KBM-7 (cell line): ENCODE measurements around the gene DEFB131B.
"Not testable (repeated sequence)": the region's sequence is repeated elsewhere in the genome, so short reads cannot be mapped to it uniquely, and the experiment has no call there.

Source experiments
- DNase-seq: peaks from one replicate; pipeline ENCODE4 v3.0.0-alpha.2; 2015
- in situ Hi-C: fragments of 300-500 bp; cut with MboI; formaldehyde crosslinking; loops from 2 replicates; pipeline ENCODE4 v1.14.3; 2020; ENCODE audit warnings: low sequenced_read_pairs, low pct_unique_long_range_greater_than_20kb, mixed read lengths

DEFB131B gene

DNA sequence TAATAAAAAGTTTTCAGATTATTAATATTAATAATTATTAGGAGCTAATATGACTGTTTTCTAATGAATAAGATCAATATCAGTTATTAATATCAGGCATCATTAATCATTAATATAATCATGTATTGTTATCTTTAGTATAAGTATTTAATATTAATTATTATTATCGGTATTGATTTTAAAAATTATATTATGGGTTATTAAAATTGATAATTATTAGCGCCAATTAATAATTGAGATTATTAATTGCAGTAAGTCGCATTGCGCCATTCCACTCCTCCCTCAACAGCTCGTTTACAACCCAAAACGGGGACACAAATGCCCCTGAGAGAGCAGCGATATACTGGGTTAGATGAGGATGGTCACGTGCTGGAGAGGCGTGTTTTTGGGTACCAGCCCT, 30.0 kb downstream of the DEFB131B start:
- DNase-seq, result no peak
- in situ Hi-C loops, result no loop called here

DNA sequence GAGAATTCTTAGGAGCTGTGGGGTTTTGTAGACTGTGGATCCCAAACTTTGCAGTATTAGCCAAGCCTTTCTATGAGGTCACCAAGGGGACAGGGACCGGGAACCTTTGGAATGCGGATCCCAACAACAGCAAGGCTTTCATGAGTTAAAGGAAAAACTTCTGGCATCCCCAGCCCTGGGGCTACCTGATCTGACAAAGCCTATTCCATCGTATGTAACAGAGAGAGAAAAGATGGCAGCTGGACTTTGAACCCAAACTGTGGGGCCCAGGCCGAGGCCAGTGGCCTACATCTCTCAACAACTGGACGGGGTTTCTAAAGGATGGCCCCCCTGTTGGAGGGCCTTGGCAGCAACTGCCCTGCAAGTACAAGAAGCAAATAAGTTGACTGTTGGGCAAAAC, 32.5 kb downstream of the DEFB131B start:
- DNase-seq, in situ Hi-C loops: not testable (repeated sequence)

DNA sequence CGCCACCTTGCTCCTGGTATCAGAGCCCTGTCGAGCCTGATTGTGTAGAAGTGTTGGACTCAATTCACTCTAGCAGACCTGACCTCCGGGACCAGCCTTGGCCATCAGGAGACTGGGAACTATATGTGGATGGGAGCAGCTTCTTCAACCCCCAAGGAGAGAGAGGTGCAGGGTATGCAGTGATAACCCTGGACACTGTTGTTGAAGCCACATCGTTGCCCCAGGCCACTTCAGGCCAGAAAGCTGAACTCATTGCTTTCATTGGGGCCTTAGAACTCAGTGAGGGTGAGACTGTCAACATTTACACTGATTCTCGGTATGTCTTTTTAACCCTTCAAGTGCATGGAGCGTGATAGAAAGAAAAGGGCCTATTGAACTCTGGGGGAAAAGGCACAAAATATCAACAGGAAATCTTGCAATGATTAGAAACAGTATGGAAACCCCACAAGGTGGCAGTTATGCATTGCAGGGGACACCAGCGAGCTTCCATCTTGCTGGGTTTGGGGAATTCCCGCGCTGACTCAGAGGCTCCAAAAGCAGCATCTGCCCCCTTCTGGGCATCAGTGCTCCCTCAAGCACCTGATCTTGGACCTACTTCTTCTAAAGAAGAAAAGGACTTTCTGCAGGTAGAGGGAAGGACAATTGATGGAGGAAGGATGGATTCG, 33.2 kb downstream of the DEFB131B start:
- in situ Hi-C loops, DNase-seq: not testable (repeated sequence)

DNA sequence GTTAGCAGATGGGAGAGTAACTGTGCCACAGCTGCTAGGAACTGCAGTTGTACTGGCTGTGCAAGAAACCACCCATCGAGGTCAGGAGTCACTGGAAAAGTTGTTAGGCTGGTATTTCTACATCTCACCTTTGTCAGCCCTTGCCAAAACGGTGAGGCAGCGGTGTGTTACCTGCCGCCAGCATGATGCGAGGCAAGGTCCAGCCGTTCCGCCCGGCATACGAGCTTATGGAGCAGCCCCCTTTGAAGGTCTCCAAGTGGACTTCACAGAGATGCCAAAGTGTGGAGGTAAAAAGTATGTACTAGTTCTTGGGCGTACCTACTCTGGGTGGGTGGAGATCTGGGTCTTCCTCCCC, 33.7 kb downstream of the DEFB131B start:
- in situ Hi-C loops, DNase-seq: not testable (repeated sequence)

DNA sequence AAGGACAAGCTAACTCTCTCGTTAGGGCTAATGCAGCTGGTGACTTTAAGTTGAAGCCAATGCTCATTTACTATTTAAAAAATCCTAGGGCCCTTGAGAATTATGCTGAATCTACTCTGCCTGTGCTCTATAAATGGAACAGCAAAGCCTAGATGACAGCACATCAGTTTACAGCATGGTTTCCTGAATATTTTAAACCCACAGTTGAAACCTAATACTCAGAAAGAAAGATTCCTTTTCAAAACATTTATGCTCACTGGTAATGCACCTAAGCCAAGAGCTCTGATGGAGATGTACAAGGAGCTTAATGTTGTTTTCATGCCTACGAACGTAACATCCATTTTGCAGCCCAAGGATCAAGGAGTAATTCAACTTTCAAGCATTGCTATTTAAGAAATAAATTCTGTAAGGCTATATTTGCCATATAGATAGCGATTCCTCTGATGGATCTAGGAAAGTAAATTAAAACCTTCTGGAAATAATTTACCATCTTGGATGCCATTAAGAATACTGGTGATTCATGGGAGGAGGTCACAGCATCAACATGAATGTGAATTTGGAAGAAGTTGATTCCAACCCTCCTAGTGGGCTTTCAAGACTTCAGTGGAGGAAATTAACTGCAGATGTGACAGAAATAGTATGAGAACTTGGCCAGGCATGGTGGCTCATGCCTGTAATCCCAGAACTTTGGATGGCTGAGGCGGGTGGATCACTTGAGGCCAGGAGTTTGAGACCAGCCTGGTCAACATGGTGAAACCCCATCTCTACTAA, 35.7 kb downstream of the DEFB131B start:
- DNase-seq, result no peak
- in situ Hi-C loops, result no loop called here

DNA sequence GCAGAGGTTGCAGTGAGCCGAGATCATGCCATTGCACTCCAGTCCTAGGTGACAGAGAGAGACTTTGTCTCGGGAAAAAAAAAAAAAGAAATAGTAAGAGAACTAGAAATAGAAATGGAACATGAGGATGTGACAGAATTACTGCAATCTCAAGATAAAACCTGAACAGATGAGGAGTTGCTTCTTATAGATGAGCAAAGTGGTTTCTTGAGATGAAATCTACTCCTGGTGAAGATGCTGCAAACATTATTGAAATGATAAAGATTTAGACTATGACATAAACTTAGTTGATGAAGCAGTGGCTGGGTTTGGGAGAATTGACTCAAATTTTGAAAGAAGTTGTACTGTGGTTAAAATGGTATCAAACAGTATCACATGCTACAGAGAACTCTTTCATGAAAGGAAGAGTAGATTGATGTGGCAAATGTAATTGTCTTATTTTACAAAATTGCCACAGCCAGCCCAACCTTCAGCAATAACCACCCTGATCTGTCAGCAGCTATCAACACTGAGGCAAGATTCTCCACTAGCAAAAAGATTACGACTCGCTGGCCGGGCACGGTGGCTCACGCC, 36.5 kb downstream of the DEFB131B start:
- in situ Hi-C loops, result no loop called here

DNA sequence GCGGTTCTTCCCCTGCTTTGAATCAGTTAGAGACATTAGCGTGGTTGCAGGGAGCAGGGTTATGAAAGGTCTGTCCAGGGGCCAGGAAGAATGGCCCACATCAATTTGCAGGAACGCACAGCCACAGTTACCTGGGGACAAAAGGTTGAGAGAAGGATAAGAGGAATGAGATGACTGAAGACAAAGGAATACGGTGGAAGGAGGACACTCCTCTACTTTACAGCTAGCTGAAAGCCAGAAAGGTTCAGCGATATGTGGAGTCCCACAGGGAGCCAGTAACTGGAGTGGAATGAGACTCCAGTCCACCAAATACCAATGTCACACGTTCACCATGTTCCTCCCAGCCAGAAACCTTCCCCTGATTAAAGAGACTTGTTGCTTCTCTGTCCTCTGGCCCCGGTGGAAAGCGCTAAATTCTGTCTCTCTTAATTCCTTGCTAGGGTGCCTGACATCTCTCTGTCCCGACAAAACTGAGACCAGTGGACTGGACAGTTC, 39.4 kb downstream of the DEFB131B start:
- in situ Hi-C loops, result no loop called here
- DNase-seq, result no peak

More for the DNA sequence above, 36.5 kb downstream of the DEFB131B start:
- no peak for DNase-seq

DNA sequence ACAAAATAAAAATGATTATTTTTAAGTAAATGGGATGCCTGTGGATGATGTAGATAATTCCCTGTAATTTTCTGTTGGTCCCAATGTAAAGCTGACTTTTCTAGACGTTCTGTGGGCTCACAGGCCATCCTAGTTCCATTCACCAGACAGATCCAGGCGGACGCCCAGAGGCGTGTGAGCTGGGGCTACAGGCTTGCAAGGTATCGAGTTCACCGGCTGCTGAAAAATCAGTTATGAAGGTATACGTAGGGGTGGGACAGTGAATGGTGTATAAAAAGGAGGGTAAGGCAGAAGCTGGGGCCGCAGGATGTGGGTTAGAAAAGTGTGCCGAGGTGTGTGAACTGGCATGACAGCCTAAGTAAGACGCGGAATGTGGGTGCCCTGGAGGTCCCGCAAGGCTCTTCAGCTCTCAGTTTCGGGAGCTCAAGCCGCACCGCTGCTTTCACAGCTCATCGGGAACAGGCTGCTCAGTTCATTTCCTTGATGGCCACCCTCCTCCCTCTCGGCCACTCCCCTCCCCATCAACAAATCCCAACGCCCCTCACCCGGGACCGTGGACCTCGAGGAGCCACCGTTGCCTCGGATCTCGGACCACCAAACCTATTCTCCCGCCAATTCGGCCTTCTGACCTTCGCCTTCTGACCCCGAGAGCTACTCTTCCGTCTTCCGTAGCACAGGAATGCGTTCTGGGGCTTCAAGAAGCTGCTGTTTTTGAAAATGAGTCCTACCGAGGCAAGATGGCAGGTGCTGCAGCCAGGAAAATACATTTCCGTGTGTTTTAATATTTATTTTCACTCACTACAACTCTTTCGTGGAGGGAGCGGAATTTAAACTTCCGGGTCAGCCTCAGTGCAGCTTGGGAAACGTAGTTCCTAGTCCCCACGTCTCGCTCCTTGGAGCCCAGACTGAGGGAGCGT, 49.8 kb downstream of the DEFB131B start, which contains the start of gene XNDC1N:
Gene XNDC1N (minus strand): TSS at position 775 of the 917 bp plus-strand sequence. CDS start 5,241 bp downstream, outside the sequence.
- in situ Hi-C loops, result no loop called here

DNA sequence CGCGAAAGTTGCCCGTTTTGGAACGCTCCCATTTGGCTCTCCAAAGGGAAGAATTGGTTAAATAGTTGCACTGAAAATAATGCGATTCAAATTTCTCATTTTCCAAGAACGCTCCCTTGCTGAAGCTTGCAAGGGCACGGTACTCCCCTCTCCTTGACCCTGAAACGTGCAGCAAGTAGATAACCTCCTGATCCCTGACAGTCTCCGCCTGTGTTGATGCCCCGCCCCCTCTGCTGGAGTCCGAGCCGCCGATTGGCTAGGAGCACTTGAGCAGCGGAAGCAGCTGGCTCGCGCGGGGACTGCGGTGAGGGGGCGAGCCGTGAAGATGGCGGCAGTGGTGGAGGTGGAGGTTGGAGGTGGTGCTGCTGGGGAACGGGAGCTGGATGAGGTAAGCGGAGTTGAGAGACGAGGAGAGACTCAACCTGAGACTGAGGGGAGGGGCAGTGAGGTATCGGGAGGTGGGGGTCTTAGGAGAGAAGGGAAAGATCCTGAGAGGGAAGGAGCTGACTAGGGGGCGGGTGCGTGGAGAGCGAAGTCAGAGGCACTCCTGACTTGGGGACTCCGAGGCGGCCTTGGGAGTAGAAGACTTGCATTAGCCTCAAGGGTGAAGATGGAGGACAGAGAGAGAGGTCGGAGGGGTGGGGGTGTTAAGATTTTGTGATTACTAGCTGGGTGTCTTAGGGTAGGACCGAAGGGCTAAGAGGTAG, 50.6 kb downstream of the DEFB131B start, which contains the start of gene RNF121:
Gene RNF121 (plus strand): TSS at position 310 of the 707 bp plus-strand sequence. CDS start 16 bp downstream, at position 326.
- in situ Hi-C loops, result no loop called here
- peak; percentile 97 for DNase-seq

More for the DNA sequence above, 49.8 kb downstream of the DEFB131B start, which contains the start of gene XNDC1N:
- peak; percentile 96 for DNase-seq

DNA sequence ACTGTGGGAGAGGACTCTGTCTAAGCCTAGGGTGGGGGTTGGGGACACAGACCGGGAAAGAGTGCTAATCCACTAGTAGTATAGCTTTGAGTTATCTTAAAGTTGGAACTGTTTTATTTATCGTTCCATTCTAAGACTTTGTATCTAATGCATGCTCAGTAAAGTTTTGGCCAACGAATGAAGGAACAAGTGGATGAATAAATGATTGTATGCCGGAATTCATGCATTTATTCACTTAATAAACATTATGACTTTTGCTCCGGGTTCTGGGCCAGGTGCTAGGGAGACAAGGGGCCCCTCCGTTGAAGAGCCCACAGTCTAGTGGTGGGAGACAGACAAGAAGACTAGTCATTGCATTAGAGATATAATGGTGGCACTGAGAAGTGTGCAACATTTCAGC, 51.2 kb downstream of the DEFB131B start:
- no peak for DNase-seq
- in situ Hi-C loops, result no loop called here

DNA sequence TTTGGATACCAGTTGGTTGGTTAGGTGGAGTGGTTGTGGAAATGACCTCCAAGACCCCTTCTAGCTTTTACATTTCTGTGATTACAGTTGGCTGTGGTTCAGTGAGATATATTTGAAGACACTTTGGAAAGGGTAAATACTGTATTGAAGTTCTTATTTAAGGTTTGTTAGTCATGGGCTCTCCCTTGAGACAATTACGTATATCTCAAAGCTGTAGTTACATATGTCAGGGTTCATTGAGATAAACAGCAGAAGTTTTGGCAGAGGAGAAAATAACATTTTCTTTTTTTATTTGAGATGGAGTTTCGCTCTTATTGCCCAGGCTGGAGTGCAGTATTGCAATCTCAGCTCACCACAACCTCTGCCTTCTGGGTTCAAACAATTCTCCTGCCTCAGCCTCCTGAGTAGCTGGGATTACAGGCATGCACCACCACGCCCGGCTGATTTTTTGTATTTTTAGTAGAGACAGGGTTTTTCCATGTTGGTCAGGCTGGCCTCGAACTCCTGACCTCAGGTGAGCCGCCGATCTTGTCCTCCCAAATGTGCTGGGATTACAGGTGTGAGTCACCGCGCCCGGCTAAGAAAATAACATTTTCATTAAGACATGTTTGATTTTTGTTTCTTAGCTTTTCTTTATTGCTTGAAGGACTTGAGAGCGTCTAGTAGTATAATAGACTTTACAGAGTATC, 52.4 kb downstream of the DEFB131B start:
- no peak for DNase-seq
- in situ Hi-C loops, result no loop called here

DNA sequence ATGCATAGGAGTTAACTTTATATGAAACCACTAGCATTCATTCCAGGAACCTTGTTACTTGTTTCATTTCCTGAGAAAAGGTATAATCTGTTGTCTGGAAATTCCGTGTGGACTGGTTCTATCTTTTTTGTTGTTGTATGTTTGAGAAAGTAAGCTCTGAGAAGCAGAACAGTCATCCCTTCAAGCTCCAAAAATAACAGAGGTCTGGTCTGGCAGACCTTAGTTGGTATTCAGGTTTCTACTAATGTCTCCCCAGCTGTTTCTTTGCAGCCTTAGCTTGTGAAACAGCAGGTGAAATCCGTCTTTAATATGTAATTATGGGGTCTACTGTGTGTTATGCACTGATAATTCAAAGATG, 53.0 kb downstream of the DEFB131B start:
- DNase-seq, result no peak
- in situ Hi-C loops, result no loop called here

DNA sequence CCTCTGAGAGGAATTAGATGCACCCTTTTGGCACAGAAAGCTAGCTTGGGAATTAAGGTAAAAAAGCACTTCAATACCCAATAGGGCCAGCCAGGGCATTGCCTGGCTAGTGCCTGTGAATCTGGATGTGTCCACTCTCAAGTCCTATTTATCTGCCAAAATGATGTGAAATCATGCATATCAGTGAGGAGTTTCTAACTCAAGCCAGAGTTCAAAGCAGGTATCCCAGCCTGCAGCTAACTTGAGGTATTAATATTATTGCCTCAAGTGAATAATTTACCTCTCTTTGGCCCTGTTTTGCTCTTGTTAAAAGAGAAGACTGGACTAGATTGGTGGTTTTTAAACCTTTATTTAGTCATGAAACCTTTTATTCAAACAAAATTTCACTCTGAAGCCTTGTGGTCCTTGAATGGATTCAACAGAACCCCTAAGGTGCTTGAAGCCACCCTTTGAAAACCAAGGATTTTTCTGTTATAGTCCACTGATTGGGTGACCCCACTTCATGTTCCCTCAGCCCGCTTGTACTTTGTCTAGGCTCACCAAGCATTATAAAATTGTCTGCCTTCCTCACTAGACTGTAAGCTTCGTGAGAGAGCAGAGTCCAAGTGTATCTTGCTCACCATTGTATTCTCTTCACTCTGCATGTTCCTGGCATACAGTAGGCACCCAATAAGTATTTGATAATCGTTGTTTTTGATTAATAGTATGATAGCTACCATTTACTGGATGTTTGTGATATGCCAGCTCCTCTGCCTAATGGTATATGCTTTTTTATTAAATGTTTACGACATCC, 55.1 kb downstream of the DEFB131B start:
- DNase-seq, result no peak
- in situ Hi-C loops, result no loop called here
